ENCODE measurements around the gene GLI3. TPM values are rescaled to one million over a fixed set of nuclear protein-coding genes. Genes with fewer than 3 reads are reported as not detected.

Gene GLI3
- total and polyA plus RNA-seq, 10 donors: 0.17 to 9.2 (median 1.8) TPM

DNA sequence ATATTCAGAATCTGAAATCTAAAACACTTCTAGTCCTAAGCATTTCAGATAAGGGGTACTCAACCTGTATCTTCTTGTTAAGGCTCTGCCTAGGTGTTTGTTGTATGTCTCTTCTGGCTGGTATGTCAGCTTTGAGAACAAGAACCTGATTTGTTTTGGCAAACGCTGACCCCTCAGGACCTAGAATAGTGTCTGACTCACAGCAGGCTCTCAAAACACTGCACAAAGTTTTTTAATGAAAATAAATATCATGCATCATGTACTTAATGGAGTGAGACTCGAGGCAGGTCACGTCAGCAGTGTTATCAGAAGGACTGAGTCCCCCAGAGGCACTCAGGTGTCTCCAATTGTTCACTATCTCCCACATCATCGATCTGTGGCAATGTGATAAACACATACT lies 99.1 kb downstream of the GLI3 start:
- TF ChIP-seq POLR2A (IDR thresholded peaks at IDR 0.05) (no peak), POLR2AphosphoS5 (IDR thresholded peaks at IDR 0.05) (no peak)
- TF ChIP-seq, protein P1, sequence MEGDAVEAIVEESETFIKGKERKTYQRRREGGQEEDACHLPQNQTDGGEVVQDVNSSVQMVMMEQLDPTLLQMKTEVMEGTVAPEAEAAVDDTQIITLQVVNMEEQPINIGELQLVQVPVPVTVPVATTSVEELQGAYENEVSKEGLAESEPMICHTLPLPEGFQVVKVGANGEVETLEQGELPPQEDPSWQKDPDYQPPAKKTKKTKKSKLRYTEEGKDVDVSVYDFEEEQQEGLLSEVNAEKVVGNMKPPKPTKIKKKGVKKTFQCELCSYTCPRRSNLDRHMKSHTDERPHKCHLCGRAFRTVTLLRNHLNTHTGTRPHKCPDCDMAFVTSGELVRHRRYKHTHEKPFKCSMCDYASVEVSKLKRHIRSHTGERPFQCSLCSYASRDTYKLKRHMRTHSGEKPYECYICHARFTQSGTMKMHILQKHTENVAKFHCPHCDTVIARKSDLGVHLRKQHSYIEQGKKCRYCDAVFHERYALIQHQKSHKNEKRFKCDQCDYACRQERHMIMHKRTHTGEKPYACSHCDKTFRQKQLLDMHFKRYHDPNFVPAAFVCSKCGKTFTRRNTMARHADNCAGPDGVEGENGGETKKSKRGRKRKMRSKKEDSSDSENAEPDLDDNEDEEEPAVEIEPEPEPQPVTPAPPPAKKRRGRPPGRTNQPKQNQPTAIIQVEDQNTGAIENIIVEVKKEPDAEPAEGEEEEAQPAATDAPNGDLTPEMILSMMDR (IDR thresholded peaks at IDR 0.05 in 8 of 11, conservative IDR thresholded peaks at IDR 0.05 in 3 of 11): no peak
- intact Hi-C loops (cut with DNase I; ENCODE audit: low total_unique reads): no loop called here
- 61 to 74% (median 67%) methylated on average over 4 of the region's 4 CpGs for WGBS, 5 donors

DNA sequence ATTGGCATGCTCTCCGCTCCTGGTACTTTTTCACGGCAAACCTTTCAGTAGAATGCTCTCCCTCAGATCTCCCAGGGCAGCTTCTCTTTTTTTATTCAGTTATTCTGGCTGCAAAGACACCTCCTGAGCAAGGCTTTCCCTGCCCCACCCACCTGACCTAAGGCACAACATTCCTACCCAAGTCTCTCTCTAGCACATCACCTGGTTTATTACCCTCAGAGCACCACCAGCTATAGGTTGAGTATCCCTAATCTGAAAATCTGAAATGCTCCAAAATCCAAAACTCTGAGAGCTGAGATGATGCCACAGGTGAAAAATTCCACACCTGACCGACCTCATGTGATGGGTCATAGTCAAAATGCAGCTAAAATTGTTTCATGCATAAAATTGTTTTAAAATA lies 99.6 kb downstream of the GLI3 start:
- Histone ChIP-seq H3K36me3 (no peaks in the 10 kb centered on the region), H3K4me3 (no peak overlapping the region), H3K27me3 (replicated peaks in 1 of 7) (no peaks in the 10 kb centered on the region), H3K27ac (no peak overlapping the region), H3K9me3 (no peaks in the 10 kb centered on the region), H3K4me1 (peaks cover 0 to 3% (median 0%) of the 10 kb centered on the region in 6 donors)
- 84 to 90% (median 88%) methylated on average over 3 of the region's 3 CpGs for WGBS, 5 donors
- DNase-seq: no peak
- intact Hi-C loops (cut with DNase I; ENCODE audit: low total_unique reads): no loop called here
- TF ChIP-seq POLR2A (IDR thresholded peaks at IDR 0.05) (no peak), POLR2AphosphoS5 (IDR thresholded peaks at IDR 0.05) (no peak)
- TF ChIP-seq, protein P1 (IDR thresholded peaks at IDR 0.05 in 8 of 11, conservative IDR thresholded peaks at IDR 0.05 in 3 of 11): no peak

More for the DNA sequence above, 99.1 kb downstream of the GLI3 start:
- Histone ChIP-seq H3K4me3 (no peak overlapping the region), H3K4me1 (peaks cover 0 to 3% (median 0%) of the 10 kb centered on the region in 6 donors), H3K36me3 (no peaks in the 10 kb centered on the region), H3K9me3 (no peaks in the 10 kb centered on the region), H3K27ac (no peak overlapping the region), H3K27me3 (replicated peaks in 1 of 7) (no peaks in the 10 kb centered on the region)
- no peak for DNase-seq

DNA sequence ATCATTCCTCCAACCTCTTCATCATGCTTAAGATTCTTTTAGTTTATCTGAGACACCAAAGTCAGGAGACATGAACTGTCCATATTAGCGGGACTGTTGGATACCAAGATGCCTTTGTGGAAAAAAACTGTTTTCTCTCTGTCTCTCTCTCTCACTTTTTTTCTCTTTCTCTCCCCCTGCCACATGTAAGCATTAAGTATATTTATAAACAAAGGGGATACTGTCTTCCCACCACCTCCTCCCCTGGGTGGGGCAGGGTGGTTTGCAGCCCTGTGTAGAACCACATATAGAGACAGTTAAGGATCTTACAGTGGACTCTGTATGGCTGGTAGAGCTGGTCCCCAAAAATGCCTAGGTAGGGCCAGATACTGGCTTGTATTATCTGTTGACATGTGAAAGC lies 101.3 kb downstream of the GLI3 start:
- H3K36me3 ChIP-seq: no peaks in the 10 kb centered on the region
- H3K4me3 ChIP-seq: no peak overlapping the region
- TF ChIP-seq, protein P1 (IDR thresholded peaks at IDR 0.05 in 8 of 11, conservative IDR thresholded peaks at IDR 0.05 in 3 of 11): no peak
- no peak for TF ChIP-seq POLR2A (IDR thresholded peaks at IDR 0.05)
- no peak for TF ChIP-seq POLR2AphosphoS5 (IDR thresholded peaks at IDR 0.05)
- H3K9me3 ChIP-seq: peaks cover 0 to 3% (median 0%) of the 10 kb centered on the region in 8 donors
- H3K27ac ChIP-seq: no peak overlapping the region
- 84 to 93% (median 86%) methylated on average over 1 of the region's 1 CpG for WGBS, 5 donors
- intact Hi-C loops (cut with DNase I; ENCODE audit: low total_unique reads): no loop called here
- H3K4me1 ChIP-seq: peaks cover 0 to 3% (median 0%) of the 10 kb centered on the region in 6 donors
- H3K27me3 ChIP-seq (replicated peaks in 1 of 7): no peaks in the 10 kb centered on the region
- no peak for DNase-seq

DNA sequence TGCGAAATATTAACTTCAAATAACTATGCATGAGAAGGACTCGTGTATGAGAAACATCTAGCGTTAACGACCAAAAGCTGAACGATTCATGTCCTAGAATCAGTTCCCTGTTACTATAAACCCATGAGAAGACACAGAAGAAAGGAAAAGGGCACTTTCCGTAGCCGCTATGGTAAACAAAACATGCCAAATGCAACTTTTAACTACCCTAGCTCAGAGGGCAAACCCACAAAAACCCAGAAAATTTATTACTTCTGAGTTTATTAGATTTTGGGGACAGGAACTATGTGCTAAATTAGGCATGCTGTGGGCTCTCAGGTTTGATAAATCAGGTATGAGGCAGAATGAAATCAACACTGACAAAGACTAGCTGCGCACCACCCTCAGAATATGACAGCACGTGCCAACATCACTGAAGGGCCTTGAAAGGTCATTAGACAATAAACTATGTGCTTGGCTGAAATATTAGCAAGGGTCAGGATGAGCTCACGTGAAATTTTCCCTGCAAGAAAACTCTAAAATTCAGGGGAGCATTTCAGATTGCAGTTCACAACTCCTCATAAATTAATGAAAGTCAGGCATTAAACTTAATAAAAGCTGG lies 102.6 kb downstream of the GLI3 start:
- H3K36me3 ChIP-seq: no peaks in the 10 kb centered on the region
- H3K4me1 ChIP-seq: peaks cover 0 to 3% (median 0%) of the 10 kb centered on the region in 6 donors
- no peak for DNase-seq
- no peak overlapping the region for H3K4me3 ChIP-seq
- H3K9me3 ChIP-seq: peaks cover 0 to 6% (median 0%) of the 10 kb centered on the region in 8 donors
- WGBS, 5 donors: 79 to 89% (median 86%) methylated on average over 10 of the region's 10 CpGs
- TF ChIP-seq POLR2AphosphoS5 (IDR thresholded peaks at IDR 0.05): no peak
- no peak for TF ChIP-seq POLR2A (IDR thresholded peaks at IDR 0.05)
- TF ChIP-seq, protein P1 (IDR thresholded peaks at IDR 0.05 in 8 of 11, conservative IDR thresholded peaks at IDR 0.05 in 3 of 11): no peak
- no peak overlapping the region for H3K27ac ChIP-seq
- no peaks in the 10 kb centered on the region for H3K27me3 ChIP-seq (replicated peaks in 1 of 7)
- intact Hi-C loops (cut with DNase I; ENCODE audit: low total_unique reads): no loop called here

All from spleen (tissue), 11 donors.